HG03565 (cell line): ENCODE measurements around the gene ADARB2.
"Not testable (repeated sequence)": the region's sequence is repeated elsewhere in the genome, so short reads cannot be mapped to it uniquely, and the experiment has no call there.

Experiments used
- ATAC-seq: cut with Tn5 transposase; IDR thresholded peaks from one replicate; pipeline ENCODE4 v1.9.1; 2021; ENCODE audit warnings: mild to moderate bottlenecking, moderate library complexity; ENCODE audit not compliant: unreplicated experiment

The ADARB2 gene

GRCh38 chr10:1169981-1170866, 567.1 kb downstream of the ADARB2 start:
- ATAC-seq, result no peak

DNA sequence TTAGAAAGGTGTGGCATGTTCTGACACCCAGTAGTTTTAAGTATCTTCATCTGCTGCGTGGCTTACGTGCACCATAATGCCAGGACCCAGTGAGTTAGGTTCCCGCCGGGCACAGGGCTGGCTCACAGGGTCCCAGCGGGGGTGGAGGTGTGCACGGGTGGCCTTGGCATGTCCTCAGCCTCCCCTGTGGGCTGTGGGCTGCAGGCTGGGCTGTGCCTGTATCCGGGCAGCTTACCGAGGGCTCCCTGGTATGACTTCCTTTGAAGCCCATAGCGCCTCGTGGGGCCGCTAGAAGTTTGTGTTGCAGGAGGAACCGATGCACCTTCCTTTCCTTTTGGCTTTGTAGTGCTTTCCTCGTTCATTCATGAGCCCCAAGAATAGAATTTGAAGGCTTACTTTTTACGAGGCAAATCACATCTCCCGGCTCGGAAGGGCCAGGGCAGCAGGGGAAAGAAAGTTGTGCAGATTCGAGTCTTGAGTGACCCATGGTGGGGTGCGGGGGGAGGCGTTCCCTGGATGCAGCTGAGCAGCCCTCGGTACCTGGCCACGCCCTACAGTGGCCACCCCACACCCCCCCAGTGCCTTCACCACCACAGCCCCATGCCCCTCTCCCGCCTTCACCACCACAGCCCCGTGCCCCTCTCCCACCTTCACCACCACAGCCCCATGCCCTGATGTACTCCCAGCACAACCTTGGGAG, 568.0 kb downstream of the ADARB2 start:
- ATAC-seq, result no peak

GRCh38 chr10:1168763-1169162, 568.6 kb downstream of the ADARB2 start:
- no peak for ATAC-seq

GRCh38 chr10:1166828-1167275, 570.5 kb downstream of the ADARB2 start:
- ATAC-seq, result no peak

DNA sequence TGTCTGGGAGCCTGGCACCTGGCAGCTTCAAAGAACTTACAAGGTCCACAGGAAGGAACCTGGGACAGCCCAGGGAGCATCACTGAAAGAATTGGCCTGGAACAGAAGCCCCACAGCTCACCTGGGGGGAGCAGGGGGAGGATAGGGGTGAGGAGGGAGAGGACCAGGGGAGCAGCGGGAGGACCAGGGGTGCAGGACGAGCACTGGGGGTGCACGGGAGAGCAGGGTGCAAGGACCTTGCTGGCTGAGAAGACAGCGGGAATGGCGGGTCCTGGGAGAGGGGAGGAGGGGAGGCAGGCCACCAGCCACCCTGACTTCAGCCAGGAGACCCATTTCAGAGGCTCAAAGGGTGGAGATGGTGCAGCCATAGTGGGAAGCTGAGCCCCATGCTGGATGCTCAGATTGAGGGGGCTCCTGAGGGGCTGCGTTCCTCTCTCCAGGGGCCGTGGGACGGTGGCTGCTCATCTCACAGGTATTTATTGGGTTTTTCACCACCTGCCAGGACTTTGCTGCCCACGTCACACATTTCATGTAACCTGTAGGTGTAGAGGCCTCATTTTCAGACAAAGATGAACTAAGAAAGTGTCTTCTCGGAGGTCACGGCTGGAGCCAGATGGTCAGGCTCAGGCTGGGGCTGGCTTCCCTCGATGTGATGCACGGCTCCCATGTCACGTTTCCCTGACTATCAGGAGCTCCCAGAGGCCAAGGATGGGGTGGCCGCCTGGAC, 571.1 kb downstream of the ADARB2 start:
- no peak for ATAC-seq

DNA sequence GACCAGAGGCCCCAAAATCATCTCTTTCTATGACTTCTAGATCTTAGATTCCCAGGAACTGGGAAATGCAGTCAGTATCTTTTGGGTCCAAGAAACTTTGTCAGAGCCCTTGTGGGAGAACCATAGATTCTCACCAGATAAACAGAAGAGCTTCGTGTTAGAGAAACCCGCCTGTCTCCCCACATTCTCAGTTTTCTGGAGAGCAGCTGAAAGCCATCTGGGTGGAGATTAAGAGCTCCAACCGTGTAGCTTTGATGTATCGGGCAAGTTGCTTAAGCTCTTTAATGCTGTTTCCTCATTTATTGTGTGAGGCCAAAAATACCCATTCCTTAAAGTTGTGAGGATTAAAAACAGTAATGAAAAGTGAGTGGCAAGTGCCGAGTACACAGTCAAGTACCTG, 573.5 kb downstream of the ADARB2 start:
- ATAC-seq, result no peak

DNA sequence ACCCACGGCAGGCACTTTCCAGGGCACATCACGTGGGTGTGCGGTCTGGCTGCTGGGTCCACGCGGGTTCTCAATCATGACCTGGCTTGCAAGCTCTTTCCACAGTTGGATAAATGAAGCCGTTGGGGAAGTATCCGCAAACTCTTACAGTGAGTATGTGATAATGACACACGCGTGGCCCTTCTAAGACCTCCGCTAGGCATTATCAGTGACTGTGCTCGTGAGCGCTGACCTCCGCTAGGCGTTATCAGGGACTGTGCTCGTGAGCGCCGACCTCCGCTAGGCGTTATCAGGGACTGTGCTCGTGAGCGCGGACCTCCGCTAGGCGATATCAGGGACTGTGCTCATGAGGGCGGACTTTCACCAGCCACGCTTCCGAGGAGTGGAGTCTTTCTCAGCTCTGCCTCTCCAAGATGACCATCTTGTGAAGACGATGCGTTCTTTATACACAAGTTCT, 574.1 kb downstream of the ADARB2 start:
- no peak for ATAC-seq

- ATAC-seq, result no peak
Observed at GRCh38 chr10:1162481-1163203, 574.7 kb downstream of the ADARB2 start.

- ATAC-seq, result not testable (repeated sequence)
Observed at GRCh38 chr10:1161315-1161673, 576.0 kb downstream of the ADARB2 start.

DNA sequence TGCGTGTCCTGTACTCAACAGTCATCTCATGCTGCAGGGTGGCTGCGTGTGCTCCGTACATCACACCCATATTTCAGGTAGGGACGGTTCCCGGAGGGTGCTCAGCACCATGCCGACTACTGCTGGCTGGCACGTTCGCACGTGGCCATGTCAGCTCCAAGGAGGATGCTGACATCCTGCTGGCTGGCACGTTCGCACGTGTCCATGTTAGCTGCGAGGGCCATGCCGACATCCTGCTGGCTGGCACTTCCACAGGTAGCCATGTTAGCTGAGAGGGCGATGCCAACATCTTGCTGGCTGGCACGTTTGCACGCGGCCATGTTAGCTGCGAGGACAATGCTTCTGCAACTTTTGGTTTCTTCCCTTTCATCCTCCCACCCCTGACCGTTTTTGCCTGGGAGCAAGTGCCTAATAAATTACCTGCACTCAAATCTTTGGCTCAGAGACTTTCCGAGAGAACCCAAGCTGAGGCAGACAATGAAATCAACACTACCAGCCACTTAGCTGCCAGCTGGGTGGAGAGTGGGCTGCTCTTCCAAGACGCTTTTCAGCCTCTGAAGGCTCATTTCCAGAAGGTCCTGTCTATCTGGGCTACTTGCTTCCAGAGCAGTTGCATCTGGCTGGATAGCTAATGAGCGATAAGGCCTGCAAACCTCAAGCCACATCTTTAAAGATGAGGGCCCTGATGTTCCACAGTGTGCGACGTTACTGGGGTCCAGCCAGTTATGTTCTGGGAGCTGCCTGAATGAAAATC, 576.6 kb downstream of the ADARB2 start:
- ATAC-seq, result no peak

- ATAC-seq, result peak; percentile 77
Observed at GRCh38 chr10:1159131-1160061, 577.9 kb downstream of the ADARB2 start.

- ATAC-seq, result not testable (repeated sequence)
Observed at GRCh38 chr10:1158536-1158935, 578.8 kb downstream of the ADARB2 start.

DNA sequence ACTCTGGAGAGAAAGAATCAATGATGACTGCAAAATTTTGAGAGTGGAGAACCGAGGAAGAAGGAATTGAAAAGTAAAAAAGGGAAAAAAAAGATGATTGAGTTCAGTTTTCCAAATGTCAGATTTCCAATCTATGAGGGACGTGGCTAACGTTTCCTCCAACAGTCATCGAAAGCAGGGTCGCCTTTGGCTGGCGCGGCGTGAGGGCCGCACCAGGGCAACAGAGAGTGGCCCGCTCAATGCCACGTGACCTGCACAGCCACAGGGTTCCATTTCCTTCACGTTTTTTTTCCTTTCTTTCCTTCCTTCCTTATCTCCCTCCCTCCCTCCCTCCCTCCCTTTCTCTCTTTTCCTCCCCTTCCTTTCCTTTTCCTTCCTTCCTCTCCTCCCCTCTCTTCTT, 579.3 kb downstream of the ADARB2 start:
- ATAC-seq, result no peak

GRCh38 chr10:1157615-1157933, 579.8 kb downstream of the ADARB2 start:
- ATAC-seq, result no peak

GRCh38 chr10:1156921-1157614, 580.3 kb downstream of the ADARB2 start:
- ATAC-seq, result no peak

- no peak for ATAC-seq
Observed at GRCh38 chr10:1156616-1156886, 580.8 kb downstream of the ADARB2 start.

DNA sequence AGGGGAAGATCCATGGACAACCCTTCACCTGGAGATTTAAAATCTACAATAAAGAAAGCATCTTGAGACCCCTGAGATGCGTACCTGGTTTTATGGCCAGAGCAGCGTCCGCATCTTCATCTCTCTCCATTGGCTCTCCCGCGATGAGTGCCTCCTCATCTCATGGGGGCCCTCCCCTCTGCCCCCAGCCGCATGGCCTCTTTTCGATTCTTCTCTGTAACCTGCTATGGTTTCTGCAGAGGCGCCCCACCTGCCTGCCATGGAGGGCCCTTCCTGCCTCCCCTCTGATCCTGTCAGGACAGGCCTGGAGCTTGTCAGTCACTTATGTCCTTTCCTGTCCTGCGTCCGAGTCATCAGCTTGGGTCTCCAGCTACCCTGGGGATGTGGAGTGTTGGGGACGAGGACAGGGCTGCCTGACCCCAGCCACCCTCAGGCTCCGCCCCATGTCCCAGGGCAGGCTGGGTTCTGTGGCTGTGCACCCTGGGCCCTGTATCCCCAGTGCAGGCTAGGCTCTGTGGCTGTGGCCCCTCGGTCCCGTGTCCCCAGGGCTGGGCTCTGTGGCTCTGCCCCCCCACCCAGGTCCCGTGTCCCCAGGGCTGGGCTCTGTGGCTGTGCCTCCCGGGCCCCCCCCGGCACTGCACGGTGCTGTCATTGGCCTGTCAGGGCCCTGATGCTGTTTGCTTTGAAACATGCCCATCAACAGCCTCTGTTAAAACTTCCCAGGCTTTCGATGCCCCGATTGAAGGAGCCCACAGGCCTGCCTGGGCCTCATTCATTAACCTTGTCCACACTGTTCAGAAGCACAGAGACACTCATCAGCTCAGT, 581.3 kb downstream of the ADARB2 start:
- ATAC-seq, result no peak
